Parathyroid adenoma (tissue), 2 donors: ENCODE data around the gene RORB.

Source experiments
- H2AFZ ChIP-seq: fragments of 300-600 bp; sonication (generic); one replicate; pipeline ENCODE4 v1.7.0; 2017; ENCODE audit warnings: antibody characterized with exemption, mild to moderate bottlenecking
- H3K27ac ChIP-seq: fragments of 300-600 bp; sonication (generic); one replicate; pipeline ENCODE4 v1.7.0; 2017
- H3K27me3 ChIP-seq: fragments of 300-600 bp; sonication (generic); one replicate; pipeline ENCODE4 v1.7.0; 2017; ENCODE audit warnings: low read length; ENCODE audit not compliant: control insufficient read depth, insufficient read depth
- H3K36me3 ChIP-seq: fragments of 300-600 bp; sonication (generic); one replicate; pipeline ENCODE4 v1.7.0; 2017; ENCODE audit warnings: low read length; ENCODE audit not compliant: control insufficient read depth, insufficient read depth
- H3K4me1 ChIP-seq: fragments of 300-600 bp; sonication (generic); one replicate; pipeline ENCODE4 v1.7.0; 2017; ENCODE audit warnings: control low read depth
- H3K4me2 ChIP-seq: fragments of 300-600 bp; sonication (generic); one replicate; pipeline ENCODE4 v1.7.0; 2017; ENCODE audit warnings: low read length
- H3K4me3 ChIP-seq: fragments of 300-600 bp; sonication (generic); one replicate; pipeline ENCODE4 v1.7.0; 2017; ENCODE audit warnings: low read depth, low read length
- H3K79me2 ChIP-seq: fragments of 300-600 bp; sonication (generic); one replicate; pipeline ENCODE4 v1.7.0; 2017; ENCODE audit warnings: control low read depth
- H3K9ac ChIP-seq: fragments of 300-600 bp; sonication (generic); one replicate; pipeline ENCODE4 v1.7.0; 2017; ENCODE audit warnings: mild to moderate bottlenecking
- H3K9me3 ChIP-seq: fragments of 300-600 bp; sonication (generic); one replicate; pipeline ENCODE4 v1.7.0; 2017; ENCODE audit warnings: low read length; ENCODE audit not compliant: control insufficient read depth
- TF ChIP-seq, protein P1 (sequence below): fragments of 300-600 bp; sonication (generic); IDR thresholded peaks from one replicate; pipeline ENCODE4 v1.7.0; 2017; ENCODE audit warnings: antibody characterized with exemption, mild to moderate bottlenecking
- donor health status: primary hyperparathyroidism.

The RORB gene

DNA sequence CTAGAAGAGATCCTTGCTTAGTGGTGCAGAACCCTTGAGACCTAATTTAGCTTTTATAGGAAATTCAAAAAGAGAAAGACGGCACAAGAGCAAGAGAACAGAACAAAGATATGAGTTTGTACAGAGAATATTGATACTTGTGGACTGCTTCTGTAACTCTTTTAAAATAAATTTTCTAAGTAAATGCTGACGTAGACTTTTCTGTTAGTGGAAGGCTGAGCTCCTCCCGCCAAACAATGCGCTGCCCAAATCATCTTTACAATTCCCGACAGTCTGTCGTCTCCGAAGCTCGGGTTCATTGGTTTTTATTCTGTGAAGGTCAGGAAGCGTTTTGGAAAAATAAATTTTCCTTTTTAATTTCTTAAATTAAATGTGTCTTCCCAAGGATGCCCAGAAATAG, 22.3 kb downstream of the RORB start:
- Histone ChIP-seq H3K27me3 (no peaks in the 10 kb centered on the region), H3K9ac (no peak overlapping the region), H3K36me3 (no peaks in the 10 kb centered on the region), H3K4me2 (no peak overlapping the region), H3K4me3 (no peak overlapping the region), H3K4me1 (no peaks in the 10 kb centered on the region), H3K9me3 (no peaks in the 10 kb centered on the region), H2AFZ (no peak overlapping the region), H3K27ac (no peak overlapping the region), H3K79me2 (no peaks in the 10 kb centered on the region)
- TF ChIP-seq, protein P1, sequence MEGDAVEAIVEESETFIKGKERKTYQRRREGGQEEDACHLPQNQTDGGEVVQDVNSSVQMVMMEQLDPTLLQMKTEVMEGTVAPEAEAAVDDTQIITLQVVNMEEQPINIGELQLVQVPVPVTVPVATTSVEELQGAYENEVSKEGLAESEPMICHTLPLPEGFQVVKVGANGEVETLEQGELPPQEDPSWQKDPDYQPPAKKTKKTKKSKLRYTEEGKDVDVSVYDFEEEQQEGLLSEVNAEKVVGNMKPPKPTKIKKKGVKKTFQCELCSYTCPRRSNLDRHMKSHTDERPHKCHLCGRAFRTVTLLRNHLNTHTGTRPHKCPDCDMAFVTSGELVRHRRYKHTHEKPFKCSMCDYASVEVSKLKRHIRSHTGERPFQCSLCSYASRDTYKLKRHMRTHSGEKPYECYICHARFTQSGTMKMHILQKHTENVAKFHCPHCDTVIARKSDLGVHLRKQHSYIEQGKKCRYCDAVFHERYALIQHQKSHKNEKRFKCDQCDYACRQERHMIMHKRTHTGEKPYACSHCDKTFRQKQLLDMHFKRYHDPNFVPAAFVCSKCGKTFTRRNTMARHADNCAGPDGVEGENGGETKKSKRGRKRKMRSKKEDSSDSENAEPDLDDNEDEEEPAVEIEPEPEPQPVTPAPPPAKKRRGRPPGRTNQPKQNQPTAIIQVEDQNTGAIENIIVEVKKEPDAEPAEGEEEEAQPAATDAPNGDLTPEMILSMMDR = no peak

DNA sequence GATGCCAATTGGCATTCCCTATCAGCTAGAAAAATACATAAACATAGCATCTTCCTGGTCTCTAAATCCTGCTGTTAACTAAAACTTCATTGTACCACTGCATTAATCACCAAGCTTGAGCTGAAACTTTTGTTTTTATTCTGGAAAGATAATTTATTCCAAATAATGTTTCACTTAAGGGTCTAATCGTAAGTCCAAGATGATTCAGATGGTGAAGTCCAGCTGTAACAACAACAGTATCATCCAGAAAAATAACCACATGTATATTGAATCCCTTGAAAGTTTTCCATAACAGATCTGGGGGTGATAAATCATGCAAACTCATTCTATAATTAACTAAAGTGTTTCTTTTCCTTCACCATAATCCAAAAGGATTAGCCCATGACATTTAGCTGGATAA, 23.9 kb downstream of the RORB start:
- H2AFZ ChIP-seq = no peak overlapping the region
- H3K36me3 ChIP-seq = no peaks in the 10 kb centered on the region
- H3K4me1 ChIP-seq = no peaks in the 10 kb centered on the region
- no peaks in the 10 kb centered on the region for H3K79me2 ChIP-seq
- TF ChIP-seq, protein P1 = no peak
- H3K9ac ChIP-seq = no peak overlapping the region
- no peak overlapping the region for H3K4me3 ChIP-seq
- no peak overlapping the region for H3K4me2 ChIP-seq
- no peak overlapping the region for H3K27ac ChIP-seq
- no peaks in the 10 kb centered on the region for H3K9me3 ChIP-seq
- no peaks in the 10 kb centered on the region for H3K27me3 ChIP-seq

DNA sequence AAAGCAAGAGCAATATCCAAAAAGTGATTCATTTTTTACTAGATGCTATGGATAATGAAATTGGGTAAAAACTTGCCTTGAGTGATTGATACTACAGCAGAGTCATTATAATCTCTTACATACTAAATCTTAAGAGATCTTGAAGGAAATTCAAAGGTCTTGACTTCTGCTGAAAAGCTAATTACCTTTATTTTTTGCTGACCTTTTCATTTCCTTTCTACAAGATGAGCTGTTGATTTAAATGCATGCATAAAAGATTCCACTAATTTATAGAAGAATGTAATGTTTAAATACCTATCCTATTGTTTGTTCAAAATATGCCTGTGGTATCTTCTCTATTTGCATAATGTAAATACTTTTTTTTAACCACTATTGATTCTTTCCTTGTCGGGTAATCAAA, 27.2 kb downstream of the RORB start:
- Histone ChIP-seq H3K79me2 (no peaks in the 10 kb centered on the region), H3K36me3 (no peaks in the 10 kb centered on the region), H3K27me3 (no peaks in the 10 kb centered on the region), H3K9me3 (no peaks in the 10 kb centered on the region), H2AFZ (no peak overlapping the region), H3K4me1 (no peaks in the 10 kb centered on the region), H3K4me2 (no peak overlapping the region), H3K9ac (no peak overlapping the region), H3K27ac (no peak overlapping the region), H3K4me3 (no peak overlapping the region)
- TF ChIP-seq, protein P1 = no peak

DNA sequence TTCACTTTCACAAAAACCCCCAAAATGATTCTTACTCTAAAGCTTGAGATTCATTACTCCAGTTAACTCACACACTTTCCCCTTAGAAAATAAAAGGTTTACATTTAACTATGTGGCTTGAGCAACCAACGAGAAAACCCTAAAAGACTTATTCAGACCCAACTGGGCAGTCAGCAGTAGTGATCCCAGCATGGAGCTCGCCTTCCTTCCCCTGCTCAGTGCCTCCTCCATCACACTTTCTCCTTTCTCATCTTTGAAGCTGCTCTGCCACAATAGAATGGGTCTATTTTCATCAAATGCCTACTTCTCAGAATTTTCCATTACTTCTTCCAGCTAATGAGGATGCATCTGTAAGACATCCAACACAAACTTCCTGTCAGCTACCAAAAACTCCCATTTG, 29.1 kb downstream of the RORB start:
- no peaks in the 10 kb centered on the region for H3K36me3 ChIP-seq
- no peaks in the 10 kb centered on the region for H3K79me2 ChIP-seq
- TF ChIP-seq, protein P1 = no peak
- no peaks in the 10 kb centered on the region for H3K27me3 ChIP-seq
- H3K9ac ChIP-seq = no peak overlapping the region
- H2AFZ ChIP-seq = no peak overlapping the region
- no peak overlapping the region for H3K4me3 ChIP-seq
- H3K9me3 ChIP-seq = no peaks in the 10 kb centered on the region
- H3K4me1 ChIP-seq = no peaks in the 10 kb centered on the region
- no peak overlapping the region for H3K27ac ChIP-seq
- no peak overlapping the region for H3K4me2 ChIP-seq

DNA sequence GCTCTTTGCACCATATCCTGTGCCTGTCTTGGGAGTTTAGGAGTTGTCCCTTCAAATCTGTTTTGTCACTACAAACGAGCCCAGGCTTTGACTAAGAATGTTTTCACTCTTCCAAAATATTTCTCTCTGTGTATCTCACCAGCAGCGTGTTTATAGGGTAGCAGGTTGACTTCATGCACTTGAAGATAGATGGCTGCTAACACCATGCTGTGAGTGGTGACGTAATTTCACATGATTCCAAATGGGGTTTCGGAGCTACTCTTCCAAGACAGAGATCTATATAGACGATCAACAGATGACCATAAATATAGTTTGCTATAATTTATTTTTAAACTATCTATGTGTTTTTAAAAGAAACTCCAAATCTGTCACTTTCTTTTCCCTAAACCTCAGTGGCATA, 30.6 kb downstream of the RORB start:
- no peak overlapping the region for H3K4me3 ChIP-seq
- TF ChIP-seq, protein P1 = no peak
- no peaks in the 10 kb centered on the region for H3K4me1 ChIP-seq
- H3K9ac ChIP-seq = no peak overlapping the region
- no peaks in the 10 kb centered on the region for H3K36me3 ChIP-seq
- H2AFZ ChIP-seq = no peak overlapping the region
- H3K9me3 ChIP-seq = no peaks in the 10 kb centered on the region
- no peaks in the 10 kb centered on the region for H3K27me3 ChIP-seq
- H3K79me2 ChIP-seq = no peaks in the 10 kb centered on the region
- H3K4me2 ChIP-seq = no peak overlapping the region
- H3K27ac ChIP-seq = no peak overlapping the region
